Measurements from ENCODE around the gene TMEM178B.
A peak's percentile ranks its signal among the peaks of the same experiment; 100 is the strongest.

TMEM178B gene

GRCh38 chr7:141463986-141464385, 390.1 kb downstream of the TMEM178B start:
- no peak for TF ChIP-seq CTCF (conservative IDR thresholded peaks at IDR 0.05; ENCODE audit: low read depth, low read length)
- DNase-seq (ENCODE audit: low read depth): peak; percentile 12
- H3K4me3 ChIP-seq (ENCODE audit: low read length): no peak overlapping the region

GRCh38 chr7:141464551-141464950, 390.7 kb downstream of the TMEM178B start:
- no peak overlapping the region for H3K4me3 ChIP-seq (ENCODE audit: low read length)
- DNase-seq (ENCODE audit: low read depth): no peak
- TF ChIP-seq CTCF (conservative IDR thresholded peaks at IDR 0.05; ENCODE audit: low read depth, low read length): no peak

- DNase-seq (ENCODE audit: low read depth): no peak
- no peak for TF ChIP-seq CTCF (conservative IDR thresholded peaks at IDR 0.05; ENCODE audit: low read depth, low read length)
- H3K4me3 ChIP-seq (ENCODE audit: low read length): no peak overlapping the region
Measured at GRCh38 chr7:141466151-141466904, 392.5 kb downstream of the TMEM178B start.

- DNase-seq (ENCODE audit: low read depth): no peak
- H3K4me3 ChIP-seq (ENCODE audit: low read length): no peak overlapping the region
- TF ChIP-seq CTCF (conservative IDR thresholded peaks at IDR 0.05; ENCODE audit: low read depth, low read length): no peak
Measured at GRCh38 chr7:141468341-141468740, 394.5 kb downstream of the TMEM178B start.

- TF ChIP-seq CTCF (conservative IDR thresholded peaks at IDR 0.05; ENCODE audit: low read depth, low read length): no peak
- DNase-seq (ENCODE audit: low read depth): no peak
- no peak overlapping the region for H3K4me3 ChIP-seq (ENCODE audit: low read length)
Measured at GRCh38 chr7:141475679-141476078, 401.8 kb downstream of the TMEM178B start.

- no peak overlapping the region for H3K4me3 ChIP-seq (ENCODE audit: low read length)
- no peak for TF ChIP-seq CTCF (conservative IDR thresholded peaks at IDR 0.05; ENCODE audit: low read depth, low read length)
- DNase-seq (ENCODE audit: low read depth): no peak
Measured at GRCh38 chr7:141477865-141478264, 404.0 kb downstream of the TMEM178B start.

GRCh38 chr7:141478845-141479244, 405.0 kb downstream of the TMEM178B start:
- TF ChIP-seq CTCF (conservative IDR thresholded peaks at IDR 0.05; ENCODE audit: low read depth, low read length): no peak
- H3K4me3 ChIP-seq (ENCODE audit: low read length): no peak overlapping the region
- DNase-seq (ENCODE audit: low read depth): no peak

Measured in retinal pigment epithelial cell (primary cell).